Neural progenitor cell (in vitro differentiated cells): ENCODE results near the gene CYP2D6.

Experiments used
- CTCF ChIP-seq: fragments of 200-600 bp; sonication (generic); IDR thresholded peaks from 2 replicates; pipeline ENCODE4 v1.5.1; 2017; ENCODE audit warnings: antibody characterized with exemption, mild to moderate bottlenecking
- EZH2 ChIP-seq: fragments of 200-600 bp; sonication (generic); IDR thresholded peaks from 2 replicates; pipeline ENCODE4 v1.6.1; 2017; ENCODE audit warnings: antibody characterized with exemption, mild to moderate bottlenecking, moderate library complexity

- peak; percentile 51 for TF ChIP-seq CTCF
- no peak for TF ChIP-seq EZH2
These were observed 13.7 kb downstream of the CYP2D6 start for GRCh38 chr22:42116848-42117424.
